ENCODE results near the gene PCBP2. TPM values are rescaled to one million over a fixed set of nuclear protein-coding genes. Genes with fewer than 3 reads are reported as not detected.
"Not testable (repeated sequence)": the region's sequence is repeated elsewhere in the genome, so short reads cannot be mapped to it uniquely, and the experiment has no call there.

Gene PCBP2
- total RNA-seq, 1 donor from 2014 or later: 488 TPM

DNA sequence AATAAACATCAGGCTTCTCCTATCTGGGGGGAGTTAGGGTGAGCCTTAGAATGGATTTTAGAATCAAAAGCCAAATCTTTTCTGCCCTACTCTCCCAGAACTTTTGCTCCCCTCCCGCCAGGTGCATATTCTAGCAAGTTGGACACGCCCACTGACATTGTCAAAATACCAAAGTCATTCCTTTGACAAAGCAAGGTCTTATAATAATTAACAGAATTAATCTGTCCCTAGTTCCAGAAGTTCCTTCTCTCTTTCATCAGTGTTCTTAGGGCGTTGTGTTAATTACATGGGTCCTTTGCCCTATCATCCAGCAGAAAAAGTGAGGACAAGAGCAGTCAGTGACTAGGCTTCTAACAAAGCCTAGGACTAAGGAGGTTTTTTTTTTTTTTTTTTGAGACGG lies 7.9 kb upstream of the PCBP2 start:
- intact Hi-C loops (cut with DNase I): no loop called here
- Histone ChIP-seq H3K9me3 (no peaks in the 10 kb centered on the region), H3K4me1 (peaks cover 28% of the 10 kb centered on the region), H3K27me3 (no peaks in the 10 kb centered on the region), H3K27ac (no peak overlapping the region), H3K36me3 (peaks cover 0 to 31% of the 10 kb centered on the region in 2 donors), H3K4me3 (no peak overlapping the region)
- TF ChIP-seq POLR2A (IDR thresholded peaks at IDR 0.05): no peak
- TF ChIP-seq, protein P1, sequence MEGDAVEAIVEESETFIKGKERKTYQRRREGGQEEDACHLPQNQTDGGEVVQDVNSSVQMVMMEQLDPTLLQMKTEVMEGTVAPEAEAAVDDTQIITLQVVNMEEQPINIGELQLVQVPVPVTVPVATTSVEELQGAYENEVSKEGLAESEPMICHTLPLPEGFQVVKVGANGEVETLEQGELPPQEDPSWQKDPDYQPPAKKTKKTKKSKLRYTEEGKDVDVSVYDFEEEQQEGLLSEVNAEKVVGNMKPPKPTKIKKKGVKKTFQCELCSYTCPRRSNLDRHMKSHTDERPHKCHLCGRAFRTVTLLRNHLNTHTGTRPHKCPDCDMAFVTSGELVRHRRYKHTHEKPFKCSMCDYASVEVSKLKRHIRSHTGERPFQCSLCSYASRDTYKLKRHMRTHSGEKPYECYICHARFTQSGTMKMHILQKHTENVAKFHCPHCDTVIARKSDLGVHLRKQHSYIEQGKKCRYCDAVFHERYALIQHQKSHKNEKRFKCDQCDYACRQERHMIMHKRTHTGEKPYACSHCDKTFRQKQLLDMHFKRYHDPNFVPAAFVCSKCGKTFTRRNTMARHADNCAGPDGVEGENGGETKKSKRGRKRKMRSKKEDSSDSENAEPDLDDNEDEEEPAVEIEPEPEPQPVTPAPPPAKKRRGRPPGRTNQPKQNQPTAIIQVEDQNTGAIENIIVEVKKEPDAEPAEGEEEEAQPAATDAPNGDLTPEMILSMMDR (IDR thresholded peaks at IDR 0.05): no peak
- TF ChIP-seq POLR2AphosphoS5 (IDR thresholded peaks at IDR 0.05; ENCODE audit: insufficient read depth in 1 of 2, low read depth in 1 of 2): no peak
- DNase-seq (ENCODE audit: extremely low spot score in 2 of 2): no peak

DNA sequence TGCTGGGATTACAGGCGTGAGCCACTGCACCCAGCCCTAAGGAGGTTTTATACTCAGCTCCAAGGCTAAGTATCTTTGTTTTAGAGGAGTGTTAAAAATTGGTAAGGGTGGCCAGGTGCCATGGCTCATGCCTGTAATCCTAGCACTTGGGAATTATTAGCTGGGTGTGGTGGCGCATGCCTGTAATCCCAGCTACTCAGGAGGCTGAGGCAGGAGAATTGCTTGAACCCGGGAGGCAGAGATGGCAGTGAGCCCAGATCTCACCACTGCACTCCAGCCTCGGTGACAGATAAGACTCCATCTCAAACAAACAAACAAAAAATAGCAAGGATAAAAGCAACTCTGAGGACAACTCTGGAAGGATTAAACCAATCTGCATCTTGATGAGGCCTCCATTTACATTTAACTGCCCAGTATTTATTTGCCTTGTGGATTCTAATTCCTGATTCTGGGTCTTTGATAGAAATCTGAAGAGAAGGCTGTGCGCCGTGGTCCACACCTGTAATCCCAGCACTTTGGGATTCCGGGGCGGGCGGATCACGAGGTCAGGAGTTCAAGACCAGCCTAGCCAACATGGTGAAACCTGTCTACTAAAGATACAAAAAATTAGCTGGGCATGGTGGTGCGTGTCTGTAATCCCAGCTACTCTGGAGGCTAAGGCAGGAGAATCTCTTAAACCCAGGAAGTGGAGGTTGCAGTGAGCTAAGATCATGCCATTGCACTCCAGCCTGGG lies 7.1 kb upstream of the PCBP2 start:
- peaks cover 28% of the 10 kb centered on the region for H3K4me1 ChIP-seq
- H3K27ac ChIP-seq; DNase-seq (ENCODE audit: extremely low spot score in 2 of 2); H3K9me3 ChIP-seq; H3K27me3 ChIP-seq; H3K4me3 ChIP-seq; intact Hi-C loops (cut with DNase I): not testable (repeated sequence)
- peaks cover 0 to 31% of the 10 kb centered on the region in 2 donors for H3K36me3 ChIP-seq

DNA sequence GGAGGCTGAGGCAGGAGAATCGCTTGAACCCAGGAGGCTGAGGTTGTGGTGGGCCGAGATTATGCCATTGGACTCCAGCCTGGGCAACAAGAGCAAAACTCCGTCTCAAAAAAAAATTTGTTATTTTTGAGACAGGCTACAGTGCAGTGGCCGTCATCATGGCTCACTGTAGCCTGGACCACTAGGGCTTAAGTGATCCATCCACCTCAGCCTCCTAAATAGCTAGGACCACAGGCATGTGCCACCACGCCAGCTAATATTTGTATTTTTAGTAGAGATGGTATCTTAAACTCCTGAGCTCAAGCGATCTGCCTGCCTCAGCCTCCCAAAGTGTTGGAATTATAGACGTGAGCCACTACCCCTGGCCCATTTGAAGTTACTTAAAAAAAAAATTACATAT lies 966 bp upstream of the PCBP2 start:
- Histone ChIP-seq H3K36me3 (peaks cover 2 to 26% of the 10 kb centered on the region in 2 donors), H3K27me3 (no peaks in the 10 kb centered on the region), H3K4me3 (no peak overlapping the region), H3K4me1 (peaks cover 25% of the 10 kb centered on the region), H3K9me3 (no peaks in the 10 kb centered on the region), H3K27ac (no peak overlapping the region)
- DNase-seq (ENCODE audit: extremely low spot score in 2 of 2): no peak
- TF ChIP-seq POLR2AphosphoS5 (IDR thresholded peaks at IDR 0.05; ENCODE audit: insufficient read depth in 1 of 2, low read depth in 1 of 2): no peak
- TF ChIP-seq, protein P1 (IDR thresholded peaks at IDR 0.05): no peak
- TF ChIP-seq POLR2A (IDR thresholded peaks at IDR 0.05): no peak
- intact Hi-C loops (cut with DNase I): loop anchor here (5.0 to 10.0 kb wide), 2 partner anchors 51 to 66 kb away; partner anchors contain the start of genes SP1 and TARBP2

DNA sequence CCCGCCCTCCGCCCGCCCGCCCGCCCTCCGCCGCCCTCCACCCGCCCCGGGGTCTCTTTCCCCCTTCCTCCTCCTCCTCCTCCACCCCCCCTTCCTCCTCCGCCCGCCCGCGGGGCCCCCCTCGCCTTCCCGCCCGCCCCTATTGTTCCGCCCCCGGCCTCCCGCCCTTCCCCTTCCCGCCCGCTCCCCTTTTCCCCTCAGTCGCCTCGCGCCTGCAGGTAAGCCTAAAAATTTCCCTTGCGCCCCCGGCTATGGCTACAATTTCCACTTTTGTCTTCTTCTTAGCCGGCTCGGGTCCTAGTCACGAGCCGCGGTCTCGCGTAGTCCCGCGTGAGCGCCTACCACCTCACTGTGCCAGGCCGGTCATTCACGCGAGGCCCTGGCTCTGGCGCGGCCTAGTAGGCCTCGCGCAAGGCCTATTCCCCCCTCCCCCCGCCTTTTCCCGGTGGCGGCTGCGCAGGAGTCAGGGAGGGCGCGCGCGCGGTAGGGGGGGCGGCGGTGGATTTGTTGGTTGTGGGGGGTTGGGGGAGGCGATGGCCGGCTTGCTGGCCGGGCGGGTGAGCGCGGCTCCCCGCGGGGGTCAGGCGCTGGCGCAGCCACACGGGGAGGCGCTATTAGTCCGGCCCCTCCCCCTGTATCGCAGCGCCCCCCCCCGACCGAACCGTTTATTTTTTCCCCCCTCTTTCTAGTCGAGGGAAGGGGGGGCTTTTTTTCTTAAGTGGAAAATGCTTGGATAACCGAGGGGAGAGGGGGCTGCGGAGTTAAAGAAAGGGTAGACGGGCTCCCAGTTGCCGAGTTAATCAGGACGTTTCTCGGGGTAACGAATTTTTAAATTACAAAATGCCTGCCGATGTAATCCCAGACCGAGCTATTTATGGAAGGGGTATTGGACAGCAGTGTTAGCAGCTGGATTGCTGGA lies 516 bp downstream of the PCBP2 start:
- Histone ChIP-seq H3K9me3 (no peaks in the 10 kb centered on the region), H3K4me1 (peaks cover 25% of the 10 kb centered on the region), H3K36me3 (peaks cover 2 to 33% of the 10 kb centered on the region in 2 donors), H3K27ac (peak overlapping the region; percentile 98), H3K4me3 (peak overlapping the region; percentile 74 to 80), H3K27me3 (no peaks in the 10 kb centered on the region)
- TF ChIP-seq, protein P1 (IDR thresholded peaks at IDR 0.05): peak in 1 of 3 experiments; percentile 54
- TF ChIP-seq POLR2AphosphoS5 (IDR thresholded peaks at IDR 0.05; ENCODE audit: insufficient read depth in 1 of 2, low read depth in 1 of 2) (peak in 1 of 2 donors; percentile 56), POLR2A (IDR thresholded peaks at IDR 0.05) (no peak)
- intact Hi-C loops (cut with DNase I): loop anchor here (5.0 to 10.0 kb wide), 2 partner anchors 50 to 68 kb away; partner anchors contain the start of genes SP1 and TARBP2
- DNase-seq (ENCODE audit: extremely low spot score in 2 of 2): peak in 1 of 2 donors; percentile 92

DNA sequence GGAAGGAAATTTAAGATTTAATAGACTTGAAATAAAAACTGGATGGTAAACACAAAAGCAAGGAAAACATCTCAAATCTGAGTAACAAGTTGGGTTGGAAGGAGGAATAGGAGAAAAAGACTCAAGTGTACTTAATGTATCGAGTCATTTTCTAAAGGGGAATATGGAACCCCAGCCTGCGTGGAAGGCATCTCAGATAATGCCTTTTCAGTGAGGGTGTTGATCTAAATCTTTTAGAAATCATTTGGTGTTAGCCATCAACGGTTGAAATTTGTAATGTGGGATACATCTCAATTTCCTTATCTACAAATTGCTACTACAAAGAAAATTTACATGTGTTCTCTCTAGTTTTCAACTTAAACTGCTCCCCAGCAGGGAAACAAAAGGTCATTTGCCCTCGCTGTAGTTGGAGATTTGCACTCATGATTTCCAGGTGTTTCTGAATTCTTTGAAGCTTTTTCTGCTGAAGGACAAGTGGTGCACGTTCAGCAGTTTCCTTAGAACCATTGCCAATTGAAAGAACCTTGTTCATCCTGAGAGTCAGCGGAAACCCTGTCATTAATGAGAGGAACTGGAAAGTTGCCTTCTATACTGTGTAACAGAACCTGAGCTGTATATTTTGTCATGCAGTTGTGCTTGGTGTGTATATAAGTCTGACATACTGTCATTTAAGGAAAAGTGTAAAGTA lies 2.2 kb downstream of the PCBP2 start:
- DNase-seq (ENCODE audit: extremely low spot score in 2 of 2): no peak
- intact Hi-C loops (cut with DNase I): loop anchor here (5.0 to 10.0 kb wide), 2 partner anchors 48 to 69 kb away; partner anchors contain the start of genes SP1 and TARBP2
- TF ChIP-seq POLR2AphosphoS5 (IDR thresholded peaks at IDR 0.05; ENCODE audit: insufficient read depth in 1 of 2, low read depth in 1 of 2) (no peak), POLR2A (IDR thresholded peaks at IDR 0.05) (no peak)
- TF ChIP-seq, protein P1 (IDR thresholded peaks at IDR 0.05): no peak
- Histone ChIP-seq H3K4me1 (peaks cover 25% of the 10 kb centered on the region), H3K27ac (peak overlapping the region; percentile 98), H3K36me3 (peaks cover 2 to 48% of the 10 kb centered on the region in 2 donors), H3K4me3 (peak overlapping the region; percentile 74 to 80), H3K27me3 (no peaks in the 10 kb centered on the region), H3K9me3 (no peaks in the 10 kb centered on the region)
